Measurements from ENCODE around the gene C17orf113.

DNA sequence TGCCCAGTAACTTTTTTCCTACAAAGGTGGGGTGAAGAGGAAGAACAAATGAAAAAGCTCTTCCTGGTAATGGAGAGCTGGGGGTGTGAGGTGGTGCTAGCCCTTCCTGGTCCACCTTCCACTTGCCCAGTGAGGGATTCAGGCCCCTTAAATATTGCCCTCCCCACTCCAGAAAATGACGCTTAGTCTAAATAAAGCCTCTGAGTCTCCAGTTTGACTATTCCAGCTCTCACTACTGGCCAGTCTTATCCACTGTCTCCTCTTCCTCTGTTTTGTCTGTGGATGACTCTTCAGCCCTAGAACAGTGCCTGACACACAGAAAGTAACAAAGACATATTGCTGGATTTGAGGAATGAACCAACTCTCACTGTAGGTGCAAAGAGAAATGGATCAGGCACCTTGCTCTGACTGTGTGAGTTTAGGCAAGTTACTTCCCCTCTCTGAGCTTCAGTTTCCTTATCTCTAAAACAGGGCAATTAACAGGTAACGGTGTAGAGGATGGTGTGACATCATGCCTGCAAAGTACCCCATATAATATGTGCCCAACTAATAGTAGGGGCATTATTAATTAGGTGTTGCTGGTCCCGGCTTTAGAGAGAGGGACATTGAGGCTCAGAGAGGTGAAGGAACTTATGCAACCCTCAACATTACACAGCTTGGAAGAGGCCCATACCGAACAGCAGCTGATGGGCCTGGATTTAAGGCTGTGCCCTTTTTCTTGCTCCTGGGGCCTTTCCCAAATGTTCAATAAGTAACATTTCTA is 26.6 kb upstream of the C17orf113 start:
- TF ChIP-seq, protein P1, sequence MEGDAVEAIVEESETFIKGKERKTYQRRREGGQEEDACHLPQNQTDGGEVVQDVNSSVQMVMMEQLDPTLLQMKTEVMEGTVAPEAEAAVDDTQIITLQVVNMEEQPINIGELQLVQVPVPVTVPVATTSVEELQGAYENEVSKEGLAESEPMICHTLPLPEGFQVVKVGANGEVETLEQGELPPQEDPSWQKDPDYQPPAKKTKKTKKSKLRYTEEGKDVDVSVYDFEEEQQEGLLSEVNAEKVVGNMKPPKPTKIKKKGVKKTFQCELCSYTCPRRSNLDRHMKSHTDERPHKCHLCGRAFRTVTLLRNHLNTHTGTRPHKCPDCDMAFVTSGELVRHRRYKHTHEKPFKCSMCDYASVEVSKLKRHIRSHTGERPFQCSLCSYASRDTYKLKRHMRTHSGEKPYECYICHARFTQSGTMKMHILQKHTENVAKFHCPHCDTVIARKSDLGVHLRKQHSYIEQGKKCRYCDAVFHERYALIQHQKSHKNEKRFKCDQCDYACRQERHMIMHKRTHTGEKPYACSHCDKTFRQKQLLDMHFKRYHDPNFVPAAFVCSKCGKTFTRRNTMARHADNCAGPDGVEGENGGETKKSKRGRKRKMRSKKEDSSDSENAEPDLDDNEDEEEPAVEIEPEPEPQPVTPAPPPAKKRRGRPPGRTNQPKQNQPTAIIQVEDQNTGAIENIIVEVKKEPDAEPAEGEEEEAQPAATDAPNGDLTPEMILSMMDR (conservative IDR thresholded peaks at IDR 0.05 in 1 of 2, IDR thresholded peaks at IDR 0.05 in 1 of 2; ENCODE audit: extremely low read depth in 1 of 2, insufficient read depth in 1 of 2, low read depth in 1 of 2, low read length in 2 of 2), result no peak
- TF ChIP-seq EZH2 (IDR thresholded peaks at IDR 0.05; ENCODE audit: borderline replicate concordance, low read length), result no peak
